Prostate gland (tissue), 2 donors: Measurements from ENCODE around the gene LGI1.

Source experiments
- CTCF ChIP-seq, 4 experiments: fragments of 200-600 bp in 2 of 4; fragments of 450-650 bp in 2 of 4; sonication (generic) in 2 of 4; IDR thresholded peaks; 1 replicate in 3 of 4; 2 replicates in 1 of 4; pipeline ENCODE4 v1.5.1; 2016 to 2019; ENCODE audit warnings: antibody characterized with exemption in 4 of 4, mild to moderate bottlenecking in 2 of 4, moderate library complexity in 2 of 4
- POLR2A ChIP-seq: fragments of 450-650 bp; IDR thresholded peaks from one replicate; pipeline ENCODE4 v1.6.1; 2016; ENCODE audit warnings: antibody characterized with exemption, mild to moderate bottlenecking

- TF ChIP-seq CTCF (IDR thresholded peaks at IDR 0.05) (no peak), POLR2A (no peak)
Measured at GRCh38 chr10:93758891-93759410, 1.2 kb downstream of the LGI1 start.
